ENCODE data around the gene FBXL13. TPM values are rescaled to one million over a fixed set of nuclear protein-coding genes. Genes with fewer than 3 reads are reported as not detected.
"Not testable (repeated sequence)": the region's sequence is repeated elsewhere in the genome, so short reads cannot be mapped to it uniquely, and the experiment has no call there.

FBXL13 gene
- total RNA-seq, 1 experiment from 2014 or later: 0.18 TPM

- Histone ChIP-seq H3K4me3 (no peak overlapping the region), H3K9me3 (replicated peaks) (no peaks in the 10 kb centered on the region), H3K4me1 (replicated peaks) (peaks cover 2% of the 10 kb centered on the region), H3K27ac (no peak overlapping the region), H3K27me3 (replicated peaks) (no peaks in the 10 kb centered on the region), H3K36me3 (0 out of 2 replicates have a peak, but pooled peaks cover 4% of the 10 kb centered on the region)
- DNase-seq (ENCODE audit: low read depth in 1 of 2, low spot score in 2 of 2): no peak
These were observed 255.4 kb downstream of the FBXL13 start for GRCh38 chr7:102819151-102819550.

GRCh38 chr7:102817616-102818573 lies 256.7 kb downstream of the FBXL13 start:
- Histone ChIP-seq H3K27ac (no peak overlapping the region), H3K36me3 (0 out of 2 replicates have a peak, but pooled peaks cover 4% of the 10 kb centered on the region), H3K27me3 (replicated peaks) (no peaks in the 10 kb centered on the region), H3K4me3 (no peak overlapping the region), H3K9me3 (replicated peaks) (no peaks in the 10 kb centered on the region), H3K4me1 (replicated peaks) (peaks cover 14% of the 10 kb centered on the region)
- DNase-seq (ENCODE audit: low read depth in 1 of 2, low spot score in 2 of 2): no peak

GRCh38 chr7:102814025-102814471 lies 260.5 kb downstream of the FBXL13 start:
- Histone ChIP-seq H3K4me3 (no peak overlapping the region), H3K36me3 (no peaks in the 10 kb centered on the region), H3K27ac (no peak overlapping the region), H3K9me3 (replicated peaks) (no peaks in the 10 kb centered on the region), H3K4me1 (replicated peaks) (peaks cover 14% of the 10 kb centered on the region), H3K27me3 (replicated peaks) (no peaks in the 10 kb centered on the region)
- DNase-seq (ENCODE audit: low read depth in 1 of 2, low spot score in 2 of 2): peak in 1 of 2 experiments; percentile 18

- Histone ChIP-seq H3K9me3 (replicated peaks) (no peaks in the 10 kb centered on the region), H3K4me1 (replicated peaks) (peaks cover 14% of the 10 kb centered on the region), H3K4me3 (no peak overlapping the region), H3K27ac (no peak overlapping the region), H3K36me3 (no peaks in the 10 kb centered on the region), H3K27me3 (replicated peaks) (no peaks in the 10 kb centered on the region)
- no peak for DNase-seq (ENCODE audit: low read depth in 1 of 2, low spot score in 2 of 2)
These were observed 261.2 kb downstream of the FBXL13 start for GRCh38 chr7:102813191-102814024.

- Histone ChIP-seq H3K9me3 (replicated peaks) (no peaks in the 10 kb centered on the region), H3K4me1 (replicated peaks) (peaks cover 14% of the 10 kb centered on the region), H3K27ac (no peak overlapping the region), H3K27me3 (replicated peaks) (no peaks in the 10 kb centered on the region), H3K36me3 (no peaks in the 10 kb centered on the region), H3K4me3 (no peak overlapping the region)
- DNase-seq (ENCODE audit: low read depth in 1 of 2, low spot score in 2 of 2): no peak
These were observed 262.5 kb downstream of the FBXL13 start for GRCh38 chr7:102811942-102812678.

GRCh38 chr7:102810916-102811315 lies 263.7 kb downstream of the FBXL13 start:
- no peak for DNase-seq (ENCODE audit: low read depth in 1 of 2, low spot score in 2 of 2)
- H3K27ac ChIP-seq: no peak overlapping the region

GRCh38 chr7:102806613-102807012 lies 268.0 kb downstream of the FBXL13 start:
- no peaks in the 10 kb centered on the region for H3K27me3 ChIP-seq (replicated peaks)
- no peak for DNase-seq (ENCODE audit: low read depth in 1 of 2, low spot score in 2 of 2)
- no peak overlapping the region for H3K27ac ChIP-seq
- H3K9me3 ChIP-seq (replicated peaks): 0 out of 2 replicates have a peak, but pooled peaks cover 3% of the 10 kb centered on the region
- no peaks in the 10 kb centered on the region for H3K4me1 ChIP-seq (replicated peaks)
- no peak overlapping the region for H3K4me3 ChIP-seq
- no peaks in the 10 kb centered on the region for H3K36me3 ChIP-seq

More at GRCh38 chr7:102810916-102811315, 263.7 kb downstream of the FBXL13 start:
- Histone ChIP-seq H3K9me3 (replicated peaks) (no peaks in the 10 kb centered on the region), H3K4me1 (replicated peaks) (peaks cover 14% of the 10 kb centered on the region), H3K4me3 (no peak overlapping the region), H3K36me3 (no peaks in the 10 kb centered on the region), H3K27me3 (replicated peaks) (no peaks in the 10 kb centered on the region)

- H3K4me1 ChIP-seq (replicated peaks); H3K27ac ChIP-seq; H3K27me3 ChIP-seq (replicated peaks); H3K9me3 ChIP-seq (replicated peaks); H3K36me3 ChIP-seq; DNase-seq (ENCODE audit: low read depth in 1 of 2, low spot score in 2 of 2); H3K4me3 ChIP-seq: not testable (repeated sequence)
These were observed 278.5 kb downstream of the FBXL13 start for GRCh38 chr7:102795987-102796595.

- H3K4me3 ChIP-seq; H3K36me3 ChIP-seq; H3K4me1 ChIP-seq (replicated peaks); H3K27me3 ChIP-seq (replicated peaks); H3K9me3 ChIP-seq (replicated peaks); H3K27ac ChIP-seq; DNase-seq (ENCODE audit: low read depth in 1 of 2, low spot score in 2 of 2): not testable (repeated sequence)
These were observed 280.0 kb downstream of the FBXL13 start for GRCh38 chr7:102794567-102794966.

GRCh38 chr7:102791831-102792230 lies 282.8 kb downstream of the FBXL13 start:
- not testable (repeated sequence) for DNase-seq (ENCODE audit: low read depth in 1 of 2, low spot score in 2 of 2); H3K9me3 ChIP-seq (replicated peaks); H3K27ac ChIP-seq

GRCh38 chr7:102791367-102791766 lies 283.2 kb downstream of the FBXL13 start:
- not testable (repeated sequence) for DNase-seq (ENCODE audit: low read depth in 1 of 2, low spot score in 2 of 2)

More at GRCh38 chr7:102791831-102792230, 282.8 kb downstream of the FBXL13 start:
- not testable (repeated sequence) for H3K27me3 ChIP-seq (replicated peaks); H3K4me3 ChIP-seq; H3K36me3 ChIP-seq; H3K4me1 ChIP-seq (replicated peaks)

GRCh38 chr7:102790364-102791100 lies 284.1 kb downstream of the FBXL13 start:
- H3K4me1 ChIP-seq (replicated peaks); DNase-seq (ENCODE audit: low read depth in 1 of 2, low spot score in 2 of 2); H3K36me3 ChIP-seq; H3K9me3 ChIP-seq (replicated peaks); H3K27ac ChIP-seq; H3K4me3 ChIP-seq; H3K27me3 ChIP-seq (replicated peaks): not testable (repeated sequence)

More at GRCh38 chr7:102791367-102791766, 283.2 kb downstream of the FBXL13 start:
- not testable (repeated sequence) for H3K36me3 ChIP-seq; H3K4me3 ChIP-seq; H3K27me3 ChIP-seq (replicated peaks); H3K9me3 ChIP-seq (replicated peaks); H3K4me1 ChIP-seq (replicated peaks); H3K27ac ChIP-seq
